HG03571 (cell line): ENCODE measurements around the gene MED28.
"Not testable (repeated sequence)": the region's sequence is repeated elsewhere in the genome, so short reads cannot be mapped to it uniquely, and the experiment has no call there.

Source experiments
- ATAC-seq: cut with Tn5 transposase; IDR thresholded peaks from one replicate; pipeline ENCODE4 v1.9.1; 2021; ENCODE audit not compliant: unreplicated experiment

MED28 gene

DNA sequence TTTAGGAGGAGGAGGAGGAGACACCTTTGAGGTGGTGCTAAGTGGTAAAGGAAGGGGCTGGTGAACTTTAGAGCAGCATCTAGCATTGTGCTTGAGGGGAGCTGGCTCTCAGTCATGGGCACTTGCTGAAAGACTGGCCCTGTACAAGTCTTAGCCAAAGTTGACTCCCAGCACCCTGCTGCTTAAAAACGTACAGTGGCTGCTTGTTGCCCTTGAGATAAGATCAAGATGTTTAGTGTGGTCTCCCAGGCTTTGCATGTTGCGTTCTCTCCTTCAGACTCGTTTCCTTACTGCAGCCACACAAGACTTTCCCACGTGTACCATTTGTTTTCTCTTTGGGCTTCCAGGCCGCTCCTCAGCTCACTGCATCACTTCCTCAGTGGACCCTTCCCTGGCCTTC lies 1.8 kb downstream of the MED28 start:
- no peak for ATAC-seq

GRCh38 chr4:17618926-17619325 lies 4.5 kb downstream of the MED28 start:
- no peak for ATAC-seq

GRCh38 chr4:17619416-17620105 lies 5.1 kb downstream of the MED28 start:
- no peak for ATAC-seq

DNA sequence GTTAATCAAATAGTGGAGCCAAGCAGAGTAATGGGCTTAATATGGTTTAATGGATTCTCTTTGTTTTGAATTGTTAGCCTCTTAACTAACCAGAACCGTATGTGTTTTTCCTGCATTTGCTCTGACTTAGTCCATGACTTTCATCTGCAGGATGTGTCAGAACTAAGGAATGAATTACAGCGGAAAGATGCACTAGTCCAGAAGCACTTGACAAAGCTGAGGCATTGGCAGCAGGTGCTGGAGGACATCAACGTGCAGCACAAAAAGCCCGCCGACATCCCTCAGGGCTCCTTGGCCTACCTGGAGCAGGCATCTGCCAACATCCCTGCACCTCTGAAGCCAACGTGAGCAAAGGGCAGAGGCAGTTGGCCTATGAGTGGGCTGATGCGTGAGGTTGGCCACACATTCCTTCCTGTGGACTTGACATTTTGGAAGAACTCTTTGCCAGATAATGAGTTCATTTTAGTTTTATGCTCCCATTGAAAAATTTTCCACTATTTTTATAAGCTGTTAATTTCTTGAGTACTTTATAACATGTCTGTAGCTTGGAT lies 9.1 kb downstream of the MED28 start:
- ATAC-seq, result no peak

GRCh38 chr4:17624821-17625220 lies 10.4 kb downstream of the MED28 start:
- no peak for ATAC-seq

GRCh38 chr4:17630228-17630627 lies 15.8 kb downstream of the MED28 start:
- no peak for ATAC-seq

GRCh38 chr4:17633600-17633999 lies 19.2 kb downstream of the MED28 start:
- no peak for ATAC-seq

DNA sequence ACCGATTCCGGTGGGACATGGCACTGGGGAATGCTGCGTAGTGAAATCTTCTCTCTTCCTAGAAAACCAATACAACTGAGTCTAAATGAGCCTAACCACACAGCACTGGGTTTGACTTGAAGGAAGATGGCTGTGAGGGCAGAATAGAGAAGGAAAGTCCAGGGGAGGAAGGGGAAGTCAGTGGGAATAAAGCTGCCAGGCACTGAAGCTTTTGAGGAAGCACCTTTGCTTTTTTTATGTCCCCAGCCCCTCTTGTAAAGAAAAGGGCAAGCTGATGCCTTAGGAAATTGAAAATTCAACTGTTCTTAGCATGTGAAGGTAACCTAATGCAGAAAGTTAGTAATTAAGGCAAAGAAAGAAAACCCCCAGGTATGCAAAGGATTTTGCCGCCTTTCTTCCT lies 20.6 kb downstream of the MED28 start:
- no peak for ATAC-seq

GRCh38 chr4:17636341-17636695 lies 21.9 kb downstream of the MED28 start:
- no peak for ATAC-seq

- peak; percentile 84 for ATAC-seq
Measured at GRCh38 chr4:17636696-17637622, 22.5 kb downstream of the MED28 start.

DNA sequence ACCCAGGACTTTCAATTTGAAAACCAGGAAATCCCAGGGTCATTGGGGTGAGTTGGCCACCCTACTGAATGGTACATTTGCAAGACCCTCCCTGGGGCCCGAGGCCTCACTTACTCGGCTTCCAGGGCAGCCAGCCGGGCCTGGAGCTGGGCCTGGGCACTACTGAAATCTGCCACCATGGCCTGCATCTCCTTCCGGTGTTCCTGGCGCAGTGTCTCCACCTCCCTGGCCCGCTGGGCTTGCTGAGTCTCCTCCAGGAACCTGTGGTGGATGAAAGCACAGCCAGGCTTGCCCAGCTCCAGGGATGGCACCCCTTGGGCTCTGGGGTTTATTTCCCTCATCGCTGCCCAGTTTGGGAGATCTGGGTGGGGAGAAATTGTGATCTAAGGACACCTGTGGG lies 24.7 kb downstream of the MED28 start:
- ATAC-seq, result no peak

GRCh38 chr4:17642398-17642783 lies 27.9 kb downstream of the MED28 start:
- no peak for ATAC-seq

DNA sequence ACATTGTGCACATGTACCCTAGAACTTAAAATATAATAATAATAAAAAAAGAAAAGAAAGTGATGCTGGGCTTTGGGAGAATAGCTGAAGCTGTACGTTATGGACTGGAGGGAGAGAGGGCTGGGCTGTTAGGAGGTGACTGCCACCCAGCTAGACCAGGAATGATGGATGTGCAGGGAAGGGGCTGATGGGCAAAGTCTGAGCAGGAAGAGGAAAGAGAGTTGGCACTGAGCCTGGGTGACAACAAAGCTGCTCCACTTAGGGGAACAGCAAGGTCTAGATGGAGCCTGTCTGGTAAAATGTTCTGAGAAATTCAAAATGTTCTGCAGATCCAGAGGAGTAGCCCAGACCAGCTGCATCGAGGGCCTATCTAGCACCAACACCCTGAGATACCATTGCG lies 32.3 kb downstream of the MED28 start:
- ATAC-seq, result no peak

GRCh38 chr4:17647176-17647806 lies 32.9 kb downstream of the MED28 start:
- no peak for ATAC-seq

DNA sequence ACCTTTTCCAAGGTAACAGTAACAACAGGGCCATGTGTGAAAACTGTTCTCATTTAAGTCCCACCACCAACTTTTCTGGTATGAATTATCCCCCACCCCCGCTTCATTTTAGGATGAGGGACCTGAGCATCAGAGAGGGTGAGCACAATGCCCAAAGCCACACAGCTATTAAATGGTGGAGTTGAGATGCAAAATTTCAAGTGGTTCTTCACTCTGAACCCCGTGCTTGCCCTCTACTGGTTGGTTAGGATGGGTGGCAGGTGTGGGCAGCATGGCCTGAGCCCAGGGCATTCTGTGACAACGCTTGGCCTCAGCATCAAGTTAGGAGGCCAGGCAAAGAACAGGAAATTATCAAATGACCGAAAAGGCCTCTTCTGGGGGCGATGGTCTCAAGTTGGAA lies 33.5 kb downstream of the MED28 start:
- ATAC-seq, result no peak

DNA sequence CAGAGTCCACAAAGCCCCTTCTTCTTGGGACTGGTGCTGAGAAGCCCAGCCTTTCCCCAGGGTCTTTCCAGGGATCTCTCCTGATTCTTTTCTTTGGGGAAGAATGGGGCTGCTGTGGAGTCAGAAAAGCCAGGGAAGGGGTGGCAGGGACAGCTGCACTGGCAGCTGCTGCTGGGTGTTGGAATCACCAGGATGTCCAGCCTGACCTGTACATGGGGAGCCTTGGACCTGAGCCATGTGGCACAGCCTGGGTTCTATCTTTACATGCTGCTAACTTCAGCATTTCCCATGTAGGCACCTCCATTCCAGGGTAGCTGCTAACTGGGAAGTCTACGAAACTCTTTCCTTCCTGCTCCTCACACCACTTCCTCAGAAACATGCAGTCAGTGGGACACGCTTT lies 36.0 kb downstream of the MED28 start:
- ATAC-seq, result no peak

GRCh38 chr4:17654701-17655100 lies 40.3 kb downstream of the MED28 start:
- ATAC-seq, result no peak

DNA sequence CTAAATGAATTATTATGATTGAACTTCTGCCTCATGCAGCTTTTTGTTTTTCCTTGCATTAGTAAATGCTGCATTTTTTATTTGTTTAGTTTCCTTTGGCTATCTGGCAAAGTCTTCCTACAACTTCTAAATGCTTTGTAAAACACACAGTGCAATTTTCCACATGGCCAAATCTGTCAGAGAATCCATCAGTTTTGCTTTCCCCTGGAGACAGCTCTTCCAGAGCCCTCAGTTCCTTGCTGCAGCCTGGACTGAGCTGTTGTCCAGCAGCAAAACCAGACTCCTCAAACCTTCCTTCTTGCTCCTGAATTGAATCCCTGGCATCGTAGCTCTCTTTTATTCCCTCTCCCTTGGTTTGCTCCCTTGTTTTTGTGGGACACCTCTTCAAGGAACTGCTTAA lies 42.6 kb downstream of the MED28 start:
- no peak for ATAC-seq

GRCh38 chr4:17657849-17658248 lies 43.4 kb downstream of the MED28 start:
- ATAC-seq, result no peak

GRCh38 chr4:17659196-17659595 lies 44.8 kb downstream of the MED28 start:
- not testable (repeated sequence) for ATAC-seq

DNA sequence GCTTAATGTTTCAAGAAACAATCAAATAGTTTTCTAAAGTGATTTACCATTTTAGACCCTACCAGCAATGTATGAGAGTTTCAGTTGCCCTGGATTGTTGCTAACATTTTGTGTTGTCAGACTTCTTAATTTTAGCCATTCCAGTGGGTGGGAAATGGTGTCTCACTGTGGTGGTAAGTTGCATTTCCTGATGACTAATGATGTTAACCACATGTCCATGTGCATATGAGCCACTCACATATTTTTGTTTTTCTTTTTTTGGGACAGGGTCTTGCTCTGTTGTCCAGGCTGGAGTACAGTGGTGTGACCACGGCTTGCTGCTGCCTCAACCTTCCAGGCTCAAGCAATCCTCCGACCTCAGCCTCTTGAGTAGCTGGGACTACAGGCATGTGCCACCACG lies 48.3 kb downstream of the MED28 start:
- no peak for ATAC-seq

GRCh38 chr4:17664755-17665154 lies 50.3 kb downstream of the MED28 start:
- peak; percentile 94 for ATAC-seq
